ENCODE data around the gene GNA12. TPM values are rescaled to one million over a fixed set of nuclear protein-coding genes. Genes with fewer than 3 reads are reported as not detected.

GNA12 gene
- total RNA-seq, 6 experiments from 2014 or later, result 10.3 to 32.1 (median 14.1) TPM

- H3K4me1 ChIP-seq, result peaks cover 0 to 51% (median 7%) of the 10 kb centered on the region in 4 donors
- no peaks in the 10 kb centered on the region for H3K36me3 ChIP-seq
- H3K4me3 ChIP-seq, result no peak overlapping the region
- WGBS (ENCODE audit: insufficient coverage, low coverage, low lambda C conversion rate, missing lambda C conversion rate), result 96% methylated on average over 10 of the region's 31 CpGs
- TF ChIP-seq POLR2A (IDR thresholded peaks at IDR 0.05) (no peak), CTCF (IDR thresholded peaks at IDR 0.05) (no peak)
- no peak overlapping the region for H3K27ac ChIP-seq
- peak in 1 of 3 donors; percentile 41 for DNase-seq
- intact Hi-C loops (cut with DNase I), result no loop called here
- no peaks in the 10 kb centered on the region for H3K27me3 ChIP-seq
- H3K9me3 ChIP-seq, result no peaks in the 10 kb centered on the region
- ATAC-seq, result no peak
Measured at GRCh38 chr7:2814946-2815874, 28.9 kb downstream of the GNA12 start.

- DNase-seq (peak in 1 of 3 donors; percentile 35), ATAC-seq (no peak)
- 79% methylated on average over 15 of the region's 16 CpGs for WGBS (ENCODE audit: insufficient coverage, low coverage, low lambda C conversion rate, missing lambda C conversion rate)
Measured at GRCh38 chr7:2814186-2814945, 29.7 kb downstream of the GNA12 start.

GRCh38 chr7:2813350-2814185, 30.5 kb downstream of the GNA12 start:
- DNase-seq (no peak), ATAC-seq (no peak)
- no peak overlapping the region for H3K4me3 ChIP-seq
- peaks cover 0 to 37% (median 7%) of the 10 kb centered on the region in 4 donors for H3K4me1 ChIP-seq
- no peaks in the 10 kb centered on the region for H3K36me3 ChIP-seq
- no peaks in the 10 kb centered on the region for H3K9me3 ChIP-seq
- no peaks in the 10 kb centered on the region for H3K27me3 ChIP-seq
- WGBS (ENCODE audit: insufficient coverage, low coverage, low lambda C conversion rate, missing lambda C conversion rate), result 78% methylated on average over 13 of the region's 20 CpGs
- TF ChIP-seq CTCF (IDR thresholded peaks at IDR 0.05) (no peak), POLR2A (IDR thresholded peaks at IDR 0.05) (no peak)
- H3K27ac ChIP-seq, result no peak overlapping the region
- intact Hi-C loops (cut with DNase I), result no loop called here

More at GRCh38 chr7:2814186-2814945, 29.7 kb downstream of the GNA12 start:
- Histone ChIP-seq H3K27me3 (no peaks in the 10 kb centered on the region), H3K27ac (no peak overlapping the region), H3K36me3 (no peaks in the 10 kb centered on the region), H3K4me1 (peaks cover 0 to 45% (median 7%) of the 10 kb centered on the region in 4 donors), H3K4me3 (no peak overlapping the region), H3K9me3 (no peaks in the 10 kb centered on the region)
- intact Hi-C loops (cut with DNase I), result no loop called here
- TF ChIP-seq CTCF (IDR thresholded peaks at IDR 0.05) (no peak), POLR2A (IDR thresholded peaks at IDR 0.05) (no peak)

- TF ChIP-seq POLR2A (IDR thresholded peaks at IDR 0.05) (no peak), CTCF (IDR thresholded peaks at IDR 0.05) (no peak)
- WGBS (ENCODE audit: insufficient coverage, low coverage, low lambda C conversion rate, missing lambda C conversion rate), result 80% methylated on average over 3 of the region's 3 CpGs
Measured at GRCh38 chr7:2812831-2813230, 31.3 kb downstream of the GNA12 start.

More at GRCh38 chr7:2812831-2813230, 31.3 kb downstream of the GNA12 start:
- Histone ChIP-seq H3K4me1 (peaks cover 0 to 32% (median 7%) of the 10 kb centered on the region in 4 donors), H3K4me3 (no peak overlapping the region), H3K9me3 (no peaks in the 10 kb centered on the region), H3K27me3 (no peaks in the 10 kb centered on the region), H3K27ac (no peak overlapping the region), H3K36me3 (no peaks in the 10 kb centered on the region)
- no peak for DNase-seq
- no peak for ATAC-seq
- intact Hi-C loops (cut with DNase I), result no loop called here

Measured in right lobe of liver (tissue), 6 donors.